ENCODE data around the gene GPS2.
A peak's percentile ranks its signal among the peaks of the same experiment; 100 is the strongest.

GPS2 gene

DNA sequence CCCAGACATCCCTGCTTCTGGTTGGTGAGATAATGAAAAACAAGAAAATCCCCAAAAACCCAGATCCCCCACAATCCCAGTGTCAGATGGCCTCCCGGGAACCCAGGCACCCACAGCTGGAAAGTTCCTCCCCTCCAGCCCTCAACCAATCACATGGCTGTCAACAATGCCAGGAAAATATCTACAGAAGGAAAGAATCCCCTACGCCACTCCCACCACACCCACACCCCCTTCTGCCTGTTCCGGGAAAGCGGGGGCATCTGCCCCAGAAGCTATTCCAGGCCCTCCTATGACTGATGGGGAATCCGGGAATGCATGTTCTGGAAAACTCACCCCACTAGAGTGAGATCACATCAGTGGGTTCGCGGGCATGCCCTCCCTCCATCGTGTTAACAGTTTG is 41.6 kb upstream of the GPS2 start:
- no peak overlapping the region for H3K9ac ChIP-seq (ENCODE audit: low read length)
- H3K4me1 ChIP-seq (ENCODE audit: control insufficient read depth in 1 of 2, insufficient read depth in 2 of 2, low read length in 2 of 2) = peaks cover 17 to 20% of the 10 kb centered on the region in 2 experiments
- H3K4me2 ChIP-seq (ENCODE audit: low read length) = no peak overlapping the region
- H4K91ac ChIP-seq (ENCODE audit: low read depth, low read length) = no peak overlapping the region
- no peak overlapping the region for H3K14ac ChIP-seq (ENCODE audit: low read length)
- no peak overlapping the region for H2AK5ac ChIP-seq (ENCODE audit: low read length)
- H3K79me2 ChIP-seq (ENCODE audit: control insufficient read depth, insufficient read depth, low read length, poor library complexity) = peaks cover 6% of the 10 kb centered on the region
- no peak overlapping the region for H2BK12ac ChIP-seq (ENCODE audit: low read length)
- no peak overlapping the region for H2BK120ac ChIP-seq (ENCODE audit: insufficient read depth, low read length, poor library complexity)
- DNase-seq = no peak
- no peaks in the 10 kb centered on the region for H3K27me3 ChIP-seq (ENCODE audit: insufficient read depth, low read length)
- H3K18ac ChIP-seq (ENCODE audit: low read length) = no peak overlapping the region
- H3K79me1 ChIP-seq (ENCODE audit: low read length) = peaks cover 7% of the 10 kb centered on the region
- no peak overlapping the region for H2BK5ac ChIP-seq (ENCODE audit: low read depth, low read length, poor library complexity)
- no peak overlapping the region for H3K4me3 ChIP-seq (ENCODE audit: low read depth, low read length)
- no peak overlapping the region for H3K27ac ChIP-seq (ENCODE audit: low read depth, low read length)
- no CpG with 5 or more reads among the region's 8 CpGs for WGBS (ENCODE audit: extremely low coverage, insufficient coverage, insufficient read length)
- no peak overlapping the region for H2AFZ ChIP-seq (ENCODE audit: insufficient read depth, low read length, poor library complexity)
- no peaks in the 10 kb centered on the region for H3K36me3 ChIP-seq (ENCODE audit: control insufficient read depth in 1 of 2, insufficient read depth in 2 of 2, low read length in 2 of 2)
- no peaks in the 10 kb centered on the region for H3K9me3 ChIP-seq (ENCODE audit: insufficient read depth, low read depth, low read length)
- H4K12ac ChIP-seq (ENCODE audit: low read depth, low read length) = no peak overlapping the region
- no peak overlapping the region for H3K23ac ChIP-seq (ENCODE audit: low read length)
- no peak overlapping the region for H3K4ac ChIP-seq (ENCODE audit: low read depth, low read length)
- no peak overlapping the region for H4K8ac ChIP-seq (ENCODE audit: low read depth, low read length)

DNA sequence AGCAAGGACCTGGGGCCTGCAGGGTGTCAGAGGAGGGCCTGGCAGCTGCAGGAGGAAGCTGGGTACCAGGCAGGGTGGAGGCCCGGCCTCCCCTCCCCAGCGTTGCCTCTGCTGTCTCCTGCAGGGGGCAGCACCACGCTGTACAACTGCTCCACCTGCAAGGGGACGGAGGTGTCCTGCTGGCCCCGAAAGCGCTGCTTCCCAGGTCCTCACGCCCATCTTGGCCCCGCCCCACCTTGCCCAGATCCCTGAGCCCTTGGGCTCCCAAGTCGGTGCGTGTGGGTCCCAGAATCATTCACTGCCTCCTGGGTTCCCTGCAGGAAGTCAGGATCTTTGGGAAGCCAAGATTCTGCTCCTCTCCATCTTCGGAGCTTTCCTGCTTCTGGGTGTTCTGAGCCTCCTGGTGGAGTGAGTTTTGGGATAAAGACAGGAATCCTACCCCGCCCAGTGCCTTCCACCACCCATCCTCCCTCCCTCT is 41.0 kb upstream of the GPS2 start:
- Histone ChIP-seq H3K9ac (ENCODE audit: low read length) (no peak overlapping the region), H2AK5ac (ENCODE audit: low read length) (no peak overlapping the region), H2AFZ (ENCODE audit: insufficient read depth, low read length, poor library complexity) (no peak overlapping the region), H3K27me3 (ENCODE audit: insufficient read depth, low read length) (no peaks in the 10 kb centered on the region), H2BK12ac (ENCODE audit: low read length) (no peak overlapping the region), H3K4me3 (ENCODE audit: low read depth, low read length) (no peak overlapping the region), H3K4me1 (ENCODE audit: control insufficient read depth in 1 of 2, insufficient read depth in 2 of 2, low read length in 2 of 2) (peaks cover 17 to 20% of the 10 kb centered on the region in 2 experiments), H4K91ac (ENCODE audit: low read depth, low read length) (no peak overlapping the region), H2BK5ac (ENCODE audit: low read depth, low read length, poor library complexity) (no peak overlapping the region), H2BK120ac (ENCODE audit: insufficient read depth, low read length, poor library complexity) (no peak overlapping the region), H4K8ac (ENCODE audit: low read depth, low read length) (no peak overlapping the region), H3K18ac (ENCODE audit: low read length) (no peak overlapping the region), H4K12ac (ENCODE audit: low read depth, low read length) (no peak overlapping the region), H3K36me3 (ENCODE audit: control insufficient read depth in 1 of 2, insufficient read depth in 2 of 2, low read length in 2 of 2) (no peaks in the 10 kb centered on the region), H3K4ac (ENCODE audit: low read depth, low read length) (no peak overlapping the region), H3K14ac (ENCODE audit: low read length) (no peak overlapping the region), H3K4me2 (ENCODE audit: low read length) (no peak overlapping the region), H3K9me3 (ENCODE audit: insufficient read depth, low read depth, low read length) (no peaks in the 10 kb centered on the region), H3K79me1 (ENCODE audit: low read length) (peaks cover 13% of the 10 kb centered on the region), H3K79me2 (ENCODE audit: control insufficient read depth, insufficient read depth, low read length, poor library complexity) (peaks cover 9% of the 10 kb centered on the region), H3K27ac (ENCODE audit: low read depth, low read length) (no peak overlapping the region), H3K23ac (ENCODE audit: low read length) (no peak overlapping the region)
- DNase-seq = peak; percentile 87 to 93
- no CpG with 5 or more reads among the region's 12 CpGs for WGBS (ENCODE audit: extremely low coverage, insufficient coverage, insufficient read length)

DNA sequence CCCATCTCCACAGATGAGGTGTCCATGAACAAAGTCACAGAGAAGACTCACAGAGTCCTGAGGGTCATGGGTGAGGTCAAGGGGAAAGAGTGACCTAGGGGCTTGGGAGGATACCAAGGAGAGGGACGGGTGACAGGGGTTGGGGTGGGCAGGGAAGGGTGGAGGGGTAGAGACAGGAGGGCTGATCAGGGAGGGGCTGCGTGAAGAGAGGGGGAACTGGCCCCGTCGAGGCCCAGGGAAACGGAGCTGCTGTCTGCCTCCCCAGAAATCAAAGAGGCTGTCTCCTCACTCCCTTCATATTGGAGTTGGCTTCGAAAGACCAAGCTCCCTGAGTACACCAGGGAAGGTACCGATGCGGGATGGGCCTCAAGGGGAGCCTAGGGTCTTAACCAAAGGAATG is 40.4 kb upstream of the GPS2 start:
- no peak overlapping the region for H2AFZ ChIP-seq (ENCODE audit: insufficient read depth, low read length, poor library complexity)
- peaks cover 18% of the 10 kb centered on the region for H3K79me1 ChIP-seq (ENCODE audit: low read length)
- no peak overlapping the region for H4K8ac ChIP-seq (ENCODE audit: low read depth, low read length)
- no peak overlapping the region for H3K14ac ChIP-seq (ENCODE audit: low read length)
- no peak overlapping the region for H3K23ac ChIP-seq (ENCODE audit: low read length)
- H3K27me3 ChIP-seq (ENCODE audit: insufficient read depth, low read length) = no peaks in the 10 kb centered on the region
- H3K79me2 ChIP-seq (ENCODE audit: control insufficient read depth, insufficient read depth, low read length, poor library complexity) = peaks cover 13% of the 10 kb centered on the region
- peaks cover 17 to 20% of the 10 kb centered on the region in 2 experiments for H3K4me1 ChIP-seq (ENCODE audit: control insufficient read depth in 1 of 2, insufficient read depth in 2 of 2, low read length in 2 of 2)
- H2BK120ac ChIP-seq (ENCODE audit: insufficient read depth, low read length, poor library complexity) = no peak overlapping the region
- no peak overlapping the region for H3K4ac ChIP-seq (ENCODE audit: low read depth, low read length)
- H2BK12ac ChIP-seq (ENCODE audit: low read length) = no peak overlapping the region
- H3K18ac ChIP-seq (ENCODE audit: low read length) = no peak overlapping the region
- no peak overlapping the region for H3K9ac ChIP-seq (ENCODE audit: low read length)
- H4K12ac ChIP-seq (ENCODE audit: low read depth, low read length) = no peak overlapping the region
- H3K36me3 ChIP-seq (ENCODE audit: control insufficient read depth in 1 of 2, insufficient read depth in 2 of 2, low read length in 2 of 2) = no peaks in the 10 kb centered on the region
- no peak overlapping the region for H3K4me2 ChIP-seq (ENCODE audit: low read length)
- H3K4me3 ChIP-seq (ENCODE audit: low read depth, low read length) = no peak overlapping the region
- WGBS (ENCODE audit: extremely low coverage, insufficient coverage, insufficient read length) = no CpG with 5 or more reads among the region's 8 CpGs
- H2AK5ac ChIP-seq (ENCODE audit: low read length) = no peak overlapping the region
- H4K91ac ChIP-seq (ENCODE audit: low read depth, low read length) = no peak overlapping the region
- no peaks in the 10 kb centered on the region for H3K9me3 ChIP-seq (ENCODE audit: insufficient read depth, low read depth, low read length)
- no peak overlapping the region for H2BK5ac ChIP-seq (ENCODE audit: low read depth, low read length, poor library complexity)
- no peak for DNase-seq
- H3K27ac ChIP-seq (ENCODE audit: low read depth, low read length) = no peak overlapping the region

DNA sequence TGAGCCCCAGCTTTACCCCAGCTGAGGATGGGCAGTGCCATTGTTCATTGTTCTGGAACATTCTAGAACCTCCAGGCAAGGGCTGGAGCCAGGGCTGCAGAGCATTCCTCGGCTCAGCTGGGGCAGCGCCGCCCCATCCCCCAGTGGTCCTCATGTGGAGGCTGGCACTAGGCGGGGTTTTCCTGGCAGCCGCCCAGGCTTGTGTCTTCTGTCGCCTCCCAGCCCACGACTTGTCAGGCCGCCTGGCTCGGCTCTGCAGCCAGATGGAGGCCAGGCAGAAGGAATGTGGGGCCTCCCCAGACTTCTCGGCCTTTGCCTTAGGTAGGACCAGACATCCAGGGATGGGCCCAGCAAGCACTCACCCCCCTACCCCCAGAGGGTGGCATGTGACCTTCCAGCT is 39.9 kb upstream of the GPS2 start, which contains the start of gene TMEM95:
Gene TMEM95, plus strand, starts transcription at position 104 of the 400 bp plus-strand sequence. Its CDS starts 49 bp downstream, at position 153.
- Histone ChIP-seq H3K14ac (ENCODE audit: low read length) (no peak within 1 kb of the TSS), H3K79me2 (ENCODE audit: control insufficient read depth, insufficient read depth, low read length, poor library complexity) (peaks cover 13% of the 10 kb centered on the region), H3K79me1 (ENCODE audit: low read length) (peaks cover 19% of the 10 kb centered on the region), H2AK5ac (ENCODE audit: low read length) (peak within 1 kb of the TSS; percentile 15), H2BK5ac (ENCODE audit: low read depth, low read length, poor library complexity) (no peak within 1 kb of the TSS), H3K4me1 (ENCODE audit: control insufficient read depth in 1 of 2, insufficient read depth in 2 of 2, low read length in 2 of 2) (peaks cover 17 to 20% of the 10 kb centered on the region in 2 experiments), H3K27me3 (ENCODE audit: insufficient read depth, low read length) (no peaks in the 10 kb centered on the region), H3K23ac (ENCODE audit: low read length) (no peak within 1 kb of the TSS), H4K91ac (ENCODE audit: low read depth, low read length) (no peak within 1 kb of the TSS), H4K12ac (ENCODE audit: low read depth, low read length) (no peak within 1 kb of the TSS), H3K4me3 (ENCODE audit: low read depth, low read length) (no peak within 1 kb of the TSS), H3K27ac (ENCODE audit: low read depth, low read length) (no peak within 1 kb of the TSS), H3K4me2 (ENCODE audit: low read length) (no peak within 1 kb of the TSS), H3K9ac (ENCODE audit: low read length) (no peak within 1 kb of the TSS), H2BK12ac (ENCODE audit: low read length) (no peak within 1 kb of the TSS), H4K8ac (ENCODE audit: low read depth, low read length) (no peak within 1 kb of the TSS), H3K18ac (ENCODE audit: low read length) (no peak within 1 kb of the TSS), H3K36me3 (ENCODE audit: control insufficient read depth in 1 of 2, insufficient read depth in 2 of 2, low read length in 2 of 2) (no peaks in the 10 kb centered on the region), H2AFZ (ENCODE audit: insufficient read depth, low read length, poor library complexity) (no peak within 1 kb of the TSS), H2BK120ac (ENCODE audit: insufficient read depth, low read length, poor library complexity) (no peak within 1 kb of the TSS), H3K4ac (ENCODE audit: low read depth, low read length) (no peak within 1 kb of the TSS), H3K9me3 (ENCODE audit: insufficient read depth, low read depth, low read length) (no peaks in the 10 kb centered on the region)
- WGBS (ENCODE audit: extremely low coverage, insufficient coverage, insufficient read length) = no CpG with 5 or more reads among the region's 10 CpGs
- no peak for DNase-seq

Data from trophoblast cell (in vitro differentiated cells and primary cell).